H9 (cell line): ENCODE results near the gene ST6GAL1. TPM values are rescaled to one million over a fixed set of nuclear protein-coding genes. Genes with fewer than 3 reads are reported as not detected.

ENCODE experiments used
- DNase-seq: peaks from one replicate; pipeline ENCODE4 v3.0.0-alpha.2; 2017
- H2AFZ ChIP-seq: one replicate; pipeline ENCODE4 v1.6.1; 2013; ENCODE audit warnings: mild to moderate bottlenecking, low read length, control low read depth, moderate library complexity
- H2AK5ac ChIP-seq: 2 replicates; pipeline ENCODE4 v1.6.1; 2013; ENCODE audit warnings: low read length, control low read depth, mixed read lengths; ENCODE audit not compliant: insufficient read length
- H2BK120ac ChIP-seq: one replicate; pipeline ENCODE4 v1.6.1; 2013; ENCODE audit warnings: low read depth, mild to moderate bottlenecking, low read length, control low read depth, inconsistent platforms; ENCODE audit not compliant: poor library complexity, severe bottlenecking
- H2BK12ac ChIP-seq: 2 replicates; pipeline ENCODE4 v1.6.1; 2013; ENCODE audit warnings: low read length, control low read depth, mixed read lengths, low read depth; ENCODE audit not compliant: insufficient read length
- H2BK15ac ChIP-seq: 2 replicates; pipeline ENCODE4 v1.6.1; 2013; ENCODE audit warnings: low read depth, low read length, control low read depth
- H2BK20ac ChIP-seq: one replicate; pipeline ENCODE4 v1.6.1; 2013; ENCODE audit warnings: low read depth, mild to moderate bottlenecking, low read length, control low read depth, inconsistent platforms; ENCODE audit not compliant: poor library complexity, severe bottlenecking
- H2BK5ac ChIP-seq: 2 replicates; pipeline ENCODE4 v1.6.1; 2013; ENCODE audit warnings: low read length, control low read depth, mixed read lengths; ENCODE audit not compliant: insufficient read length
- H3K14ac ChIP-seq: 2 replicates; pipeline ENCODE4 v1.6.1; 2013; ENCODE audit warnings: low read length, control low read depth; ENCODE audit not compliant: insufficient read depth
- H3K18ac ChIP-seq: 2 replicates; pipeline ENCODE4 v1.6.1; 2013; ENCODE audit warnings: low read depth, mild to moderate bottlenecking, mixed read lengths, low read length, control low read depth; ENCODE audit not compliant: insufficient read length
- H3K23ac ChIP-seq: 2 replicates; pipeline ENCODE4 v1.6.1; 2013; ENCODE audit warnings: low read length, control low read depth, mixed read lengths, low read depth; ENCODE audit not compliant: insufficient read length
- H3K23me2 ChIP-seq: 2 replicates; pipeline ENCODE4 v1.6.1; 2013; ENCODE audit warnings: low read depth, mild to moderate bottlenecking, mixed read lengths, low read length, control low read depth; ENCODE audit not compliant: insufficient read length, poor library complexity, severe bottlenecking
- H3K27ac ChIP-seq: 2 replicates; pipeline ENCODE4 v1.5.1; 2013; ENCODE audit warnings: low read length, control low read depth, mixed read lengths, low read depth; ENCODE audit not compliant: insufficient read length
- H3K27me3 ChIP-seq: 2 replicates; pipeline ENCODE4 v1.6.1; 2013; ENCODE audit warnings: low read length, control low read depth, inconsistent platforms; ENCODE audit not compliant: insufficient read depth
- H3K4ac ChIP-seq: 2 replicates; pipeline ENCODE4 v1.6.1; 2013; ENCODE audit warnings: low read depth, mild to moderate bottlenecking, control low read depth, inconsistent platforms, low read length, moderate library complexity
- H3K4me1 ChIP-seq: 2 replicates; pipeline ENCODE4 v1.6.1; 2013; ENCODE audit warnings: low read length, control low read depth, inconsistent platforms; ENCODE audit not compliant: insufficient read depth
- H3K4me2 ChIP-seq: 2 replicates; pipeline ENCODE4 v1.6.1; 2013; ENCODE audit warnings: low read length, control low read depth, mixed read lengths; ENCODE audit not compliant: insufficient read length, insufficient read depth
- H3K56ac ChIP-seq: 2 replicates; pipeline ENCODE4 v1.6.1; 2013; ENCODE audit warnings: low read depth, mild to moderate bottlenecking, mixed read lengths, low read length, control low read depth; ENCODE audit not compliant: insufficient read length
- H3K79me1 ChIP-seq: 2 replicates; pipeline ENCODE4 v1.6.1; 2013; ENCODE audit warnings: low read depth, mild to moderate bottlenecking, moderate library complexity, low read length, control low read depth, inconsistent platforms; ENCODE audit not compliant: insufficient read depth, poor library complexity, severe bottlenecking
- H3K79me2 ChIP-seq: 2 replicates; pipeline ENCODE4 v1.6.1; 2013; ENCODE audit warnings: low read length, control low read depth, inconsistent platforms; ENCODE audit not compliant: insufficient read depth
- H3K9ac ChIP-seq: 2 replicates; pipeline ENCODE4 v1.6.1; 2013; ENCODE audit warnings: low read length, control low read depth, mixed read lengths; ENCODE audit not compliant: insufficient read length; ENCODE audit errors: extremely low read depth
- H3K9me3 ChIP-seq: one replicate; pipeline ENCODE4 v1.6.1; 2013; ENCODE audit warnings: low read depth, low read length, inconsistent platforms; ENCODE audit not compliant: control insufficient read depth
- H3T11ph ChIP-seq: one replicate; pipeline ENCODE4 v1.6.1; 2013; ENCODE audit warnings: mild to moderate bottlenecking, low read length, control low read depth, inconsistent platforms
- H4K20me1 ChIP-seq: one replicate; pipeline ENCODE4 v1.6.1; 2013; ENCODE audit not compliant: control insufficient read depth, insufficient read length, insufficient read depth
- H4K5ac ChIP-seq: 2 replicates; pipeline ENCODE4 v1.6.1; 2013; ENCODE audit warnings: low read depth, mild to moderate bottlenecking, mixed read lengths, low read length, control low read depth; ENCODE audit not compliant: insufficient read length
- H4K8ac ChIP-seq: replicated peaks from 2 replicates; pipeline ENCODE4 v1.6.1; 2013; ENCODE audit warnings: low read length, control low read depth, mixed read lengths, low read depth; ENCODE audit not compliant: insufficient read length
- H4K91ac ChIP-seq: 2 replicates; pipeline ENCODE4 v1.6.1; 2013; ENCODE audit warnings: low read depth, mild to moderate bottlenecking, moderate library complexity, mixed read lengths, low read length, control low read depth; ENCODE audit not compliant: insufficient read length
- H3K27ac Mint-ChIP-seq, 3 experiments: 2 replicates in 2 of 3; 3 replicates in 1 of 3; pipeline ENCODE4 v1.8.0; 2020 to 2021; ENCODE audit warnings: mixed read lengths in 3 of 3, mild to moderate bottlenecking in 1 of 3, moderate library complexity in 1 of 3
- H3K27me3 Mint-ChIP-seq: 2 replicates; pipeline ENCODE4 v1.8.0; 2021; ENCODE audit warnings: low read depth, mild to moderate bottlenecking, moderate library complexity, mixed read lengths
- H3K36me3 Mint-ChIP-seq, 3 experiments: 2 replicates in 2 of 3; 3 replicates in 1 of 3; pipeline ENCODE4 v1.8.0; 2020 to 2021; ENCODE audit warnings: low read depth in 3 of 3, mixed read lengths in 3 of 3; ENCODE audit not compliant: insufficient read depth in 1 of 3
- H3K4me1 Mint-ChIP-seq, 2 experiments: 2 replicates each; pipeline ENCODE4 v1.8.0; 2020; ENCODE audit warnings: mixed read lengths in 2 of 2
- H3K4me3 Mint-ChIP-seq, 2 experiments: 2 replicates in 1 of 2; 3 replicates in 1 of 2; pipeline ENCODE4 v1.8.0; 2020 to 2021; ENCODE audit warnings: mild to moderate bottlenecking in 2 of 2, mixed read lengths in 2 of 2, moderate library complexity in 1 of 2
- H3K9me3 Mint-ChIP-seq, 2 experiments: 2 replicates in 1 of 2; 3 replicates in 1 of 2; pipeline ENCODE4 v1.8.0; 2020; ENCODE audit warnings: mild to moderate bottlenecking in 2 of 2, mixed read lengths in 2 of 2, moderate library complexity in 1 of 2
- CTCF ChIP-seq: fragments of 200-600 bp; sonication (generic); conservative IDR thresholded peaks from 3 replicates; pipeline ENCODE4 v1.8.0; 2021; ENCODE audit warnings: antibody characterized with exemption, mild to moderate bottlenecking
- WGBS: extraction: QIAGEN DNeasy Blood & Tissue Kit; methylation state at CpG from one replicate; pipeline ENCODE4 v1.1.7; 2013; ENCODE audit warnings: missing lambda C conversion rate, low lambda C conversion rate, mixed read lengths; ENCODE audit not compliant: insufficient read length; ENCODE audit errors: extremely low coverage; 5-methylcytosine and 5-hydroxymethylcytosine counted together
- total RNA-seq: library from RNA; stranded (reverse); gene quantifications from 2 replicates; pipeline ENCODE4 v1.2.1, GENCODE V29; 2021

ST6GAL1 gene
- total RNA-seq, 1 experiment from 2014 or later, result 139 TPM

GRCh38 chr3:186942168-186942567 lies 11.8 kb downstream of the ST6GAL1 start:
- no peak for DNase-seq
- H2BK12ac ChIP-seq, result no peak overlapping the region
- H3K23me2 ChIP-seq, result no peaks in the 10 kb centered on the region
- no peak overlapping the region for H3K4me2 ChIP-seq
- H2BK120ac ChIP-seq, result no peak overlapping the region
- H2AK5ac ChIP-seq, result no peak overlapping the region
- no peak overlapping the region for H3K4ac ChIP-seq
- no peaks in the 10 kb centered on the region for H3K9me3 ChIP-seq
- Mint-ChIP-seq H3K9me3 (no peaks in the 10 kb centered on the region), H3K4me3 (no peak overlapping the region), H3K36me3 (peaks cover 38 to 58% (median 50%) of the 10 kb centered on the region in 3 experiments), H3K27ac (peak overlapping the region in 1 of 3 experiments; percentile 42; a peak in 4 of 7 replicates), H3K4me1 (peaks cover 44 to 54% of the 10 kb centered on the region in 2 experiments), H3K27me3 (no peaks in the 10 kb centered on the region)
- no peak for TF ChIP-seq CTCF
- H2BK20ac ChIP-seq, result no peak overlapping the region
- H3K27me3 ChIP-seq, result no peaks in the 10 kb centered on the region; the same call in 1 of the 2 replicates
- no peak overlapping the region for H4K8ac ChIP-seq
- no peak overlapping the region for H3T11ph ChIP-seq
- peaks cover 8% of the 10 kb centered on the region for H3K4me1 ChIP-seq
- peaks cover 7% of the 10 kb centered on the region for H3K79me1 ChIP-seq
- no peak overlapping the region for H3K27ac ChIP-seq
- peaks cover 10% of the 10 kb centered on the region; the same call in 1 of the 2 replicates for H3K79me2 ChIP-seq
- no peak overlapping the region for H4K5ac ChIP-seq
- H4K91ac ChIP-seq, result no peak overlapping the region
- no peak overlapping the region for H3K14ac ChIP-seq
- H3K23ac ChIP-seq, result no peak overlapping the region
- no peak overlapping the region for H3K18ac ChIP-seq
- H2BK5ac ChIP-seq, result no peak overlapping the region
- no peak overlapping the region for H3K56ac ChIP-seq
- no peaks in the 10 kb centered on the region for H4K20me1 ChIP-seq
- no peak overlapping the region for H2AFZ ChIP-seq
- no peak overlapping the region for H3K9ac ChIP-seq
- no CpG with 5 or more reads among the region's 4 CpGs for WGBS
- H2BK15ac ChIP-seq, result no peak overlapping the region
